ENCODE results near the gene RCAN2.

Gene RCAN2

DNA sequence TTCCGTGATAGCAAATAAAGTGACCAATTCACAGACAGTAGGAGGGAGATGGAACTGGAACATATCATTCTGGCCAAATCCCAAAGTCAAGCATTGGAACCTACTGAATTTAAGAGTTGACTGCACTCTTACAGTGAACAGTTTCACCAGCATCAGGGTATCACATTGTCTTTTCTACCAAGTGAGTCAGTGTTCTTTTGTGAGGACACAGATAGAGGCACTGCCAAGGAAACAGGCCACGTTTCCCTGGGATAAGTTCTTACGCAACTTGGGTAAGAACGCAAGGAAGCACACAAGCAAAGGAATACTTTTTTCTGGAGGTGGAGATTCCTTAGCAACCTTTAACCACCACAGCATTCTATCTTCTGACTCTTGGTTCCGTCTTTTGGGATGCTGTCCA lies 291.9 kb downstream of the RCAN2 start:
- H3K4me3 ChIP-seq (ENCODE audit: low read depth, low read length), result no peak overlapping the region
- no peak for DNase-seq (ENCODE audit: low read depth)
- TF ChIP-seq, protein P1, sequence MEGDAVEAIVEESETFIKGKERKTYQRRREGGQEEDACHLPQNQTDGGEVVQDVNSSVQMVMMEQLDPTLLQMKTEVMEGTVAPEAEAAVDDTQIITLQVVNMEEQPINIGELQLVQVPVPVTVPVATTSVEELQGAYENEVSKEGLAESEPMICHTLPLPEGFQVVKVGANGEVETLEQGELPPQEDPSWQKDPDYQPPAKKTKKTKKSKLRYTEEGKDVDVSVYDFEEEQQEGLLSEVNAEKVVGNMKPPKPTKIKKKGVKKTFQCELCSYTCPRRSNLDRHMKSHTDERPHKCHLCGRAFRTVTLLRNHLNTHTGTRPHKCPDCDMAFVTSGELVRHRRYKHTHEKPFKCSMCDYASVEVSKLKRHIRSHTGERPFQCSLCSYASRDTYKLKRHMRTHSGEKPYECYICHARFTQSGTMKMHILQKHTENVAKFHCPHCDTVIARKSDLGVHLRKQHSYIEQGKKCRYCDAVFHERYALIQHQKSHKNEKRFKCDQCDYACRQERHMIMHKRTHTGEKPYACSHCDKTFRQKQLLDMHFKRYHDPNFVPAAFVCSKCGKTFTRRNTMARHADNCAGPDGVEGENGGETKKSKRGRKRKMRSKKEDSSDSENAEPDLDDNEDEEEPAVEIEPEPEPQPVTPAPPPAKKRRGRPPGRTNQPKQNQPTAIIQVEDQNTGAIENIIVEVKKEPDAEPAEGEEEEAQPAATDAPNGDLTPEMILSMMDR (IDR thresholded peaks at IDR 0.05; ENCODE audit: low read depth, low read length, missing control alignments), result no peak

DNA sequence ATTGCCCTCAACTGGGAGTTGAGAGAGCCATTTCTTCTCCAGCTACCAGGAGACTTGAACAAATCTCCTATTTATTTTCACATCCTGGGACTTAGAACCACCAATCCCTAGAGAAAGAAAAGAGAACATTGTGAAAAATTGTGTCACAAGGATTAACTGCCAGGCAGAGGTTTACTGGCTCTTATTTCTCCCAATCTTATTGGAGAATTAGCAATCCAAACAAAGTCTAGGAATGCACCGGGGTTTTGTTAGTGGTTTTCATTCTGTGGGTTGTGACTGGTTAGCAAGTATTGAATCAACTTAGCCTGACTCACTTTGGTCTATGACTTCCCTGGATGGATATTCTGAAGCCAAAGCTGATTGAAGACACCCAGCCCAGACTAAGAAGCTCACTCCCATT lies 299.3 kb downstream of the RCAN2 start:
- TF ChIP-seq, protein P1 (IDR thresholded peaks at IDR 0.05; ENCODE audit: low read depth, low read length, missing control alignments), result no peak
- H3K4me3 ChIP-seq (ENCODE audit: low read depth, low read length), result no peak overlapping the region
- no peak for DNase-seq (ENCODE audit: low read depth)

DNA sequence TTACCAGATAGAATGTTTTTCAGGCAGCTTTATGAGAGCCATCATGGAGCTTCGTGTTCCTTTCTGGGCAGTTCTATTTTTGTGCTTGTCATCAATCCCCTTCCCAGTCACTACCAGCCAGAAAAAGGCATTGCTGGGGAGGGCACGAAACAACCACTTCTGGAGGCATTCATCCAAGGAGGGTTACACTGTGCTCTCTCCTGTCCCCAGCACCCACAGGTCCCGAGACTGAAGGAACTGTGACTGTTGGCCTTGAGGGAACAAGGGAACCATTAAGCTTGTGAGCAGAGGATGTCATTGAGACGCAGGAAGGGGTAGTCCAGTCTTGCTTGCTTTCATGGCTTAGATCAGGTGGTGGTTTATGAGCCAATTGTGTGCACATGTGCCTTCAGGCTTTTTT lies 300.4 kb downstream of the RCAN2 start:
- no peak for DNase-seq (ENCODE audit: low read depth)
- TF ChIP-seq, protein P1 (IDR thresholded peaks at IDR 0.05; ENCODE audit: low read depth, low read length, missing control alignments), result no peak
- H3K4me3 ChIP-seq (ENCODE audit: low read depth, low read length), result no peak overlapping the region

DNA sequence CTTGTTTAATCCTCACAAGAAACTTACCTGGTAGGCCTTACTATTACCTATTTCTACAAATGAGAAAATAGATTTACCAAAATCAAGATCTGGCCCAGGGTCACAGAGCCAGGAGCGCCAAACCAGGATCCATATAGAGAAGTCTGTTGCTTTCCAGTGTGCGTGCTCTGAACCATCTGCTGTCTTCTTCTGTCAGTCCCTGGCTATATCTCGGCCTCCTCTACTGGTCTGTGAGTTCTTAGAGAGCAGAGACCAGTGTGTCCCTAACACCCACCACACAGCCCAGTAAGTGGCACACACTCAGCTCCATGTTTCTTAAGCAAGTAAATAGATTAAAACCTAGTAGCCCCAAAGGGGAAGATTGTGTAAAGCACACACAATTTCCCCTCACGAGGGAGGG lies 301.5 kb downstream of the RCAN2 start:
- no peak for DNase-seq (ENCODE audit: low read depth)
- no peak overlapping the region for H3K4me3 ChIP-seq (ENCODE audit: low read depth, low read length)
- TF ChIP-seq, protein P1 (IDR thresholded peaks at IDR 0.05; ENCODE audit: low read depth, low read length, missing control alignments), result no peak

DNA sequence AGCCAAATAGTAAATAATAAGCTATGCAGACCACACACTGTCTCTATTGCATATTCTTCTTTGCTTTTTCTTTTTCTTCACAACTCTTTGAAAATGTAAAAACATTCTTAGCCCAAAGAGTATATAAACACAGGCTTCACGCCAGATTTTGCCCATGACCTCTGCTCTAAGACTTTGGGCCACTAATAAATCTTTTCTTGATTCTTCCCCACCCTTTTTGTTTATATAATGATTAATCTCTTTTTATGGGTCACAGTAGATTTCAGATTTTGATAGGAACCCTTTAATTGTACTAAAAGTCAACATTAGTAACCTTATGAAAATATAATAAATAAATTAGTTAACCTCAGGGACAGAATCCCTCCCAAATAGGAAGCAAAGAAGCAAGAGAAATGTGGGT lies 304.7 kb downstream of the RCAN2 start:
- DNase-seq (ENCODE audit: low read depth), result no peak
- TF ChIP-seq, protein P1 (IDR thresholded peaks at IDR 0.05; ENCODE audit: low read depth, low read length, missing control alignments), result no peak
- H3K4me3 ChIP-seq (ENCODE audit: low read depth, low read length), result no peak overlapping the region

DNA sequence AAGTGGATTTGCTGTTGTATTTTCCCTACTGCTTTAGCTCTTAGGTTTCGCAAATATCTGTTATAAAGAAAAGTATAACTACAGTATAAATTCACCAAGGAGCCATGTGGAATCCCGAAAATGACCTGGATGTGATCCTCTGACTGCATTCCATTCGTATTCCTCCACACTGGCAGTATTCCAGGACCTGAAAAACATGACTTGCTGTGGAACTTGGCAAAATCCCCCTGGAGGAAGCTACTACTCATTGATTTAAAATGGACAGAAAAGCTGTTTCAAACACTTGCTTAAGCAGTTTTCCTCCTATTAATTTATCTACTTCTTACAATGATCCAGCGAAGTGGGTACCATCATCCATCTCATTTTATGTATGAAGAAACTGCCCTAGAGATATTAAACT lies 307.1 kb downstream of the RCAN2 start:
- TF ChIP-seq, protein P1 (IDR thresholded peaks at IDR 0.05; ENCODE audit: low read depth, low read length, missing control alignments), result no peak
- no peak overlapping the region for H3K4me3 ChIP-seq (ENCODE audit: low read depth, low read length)
- no peak for DNase-seq (ENCODE audit: low read depth)

DNA sequence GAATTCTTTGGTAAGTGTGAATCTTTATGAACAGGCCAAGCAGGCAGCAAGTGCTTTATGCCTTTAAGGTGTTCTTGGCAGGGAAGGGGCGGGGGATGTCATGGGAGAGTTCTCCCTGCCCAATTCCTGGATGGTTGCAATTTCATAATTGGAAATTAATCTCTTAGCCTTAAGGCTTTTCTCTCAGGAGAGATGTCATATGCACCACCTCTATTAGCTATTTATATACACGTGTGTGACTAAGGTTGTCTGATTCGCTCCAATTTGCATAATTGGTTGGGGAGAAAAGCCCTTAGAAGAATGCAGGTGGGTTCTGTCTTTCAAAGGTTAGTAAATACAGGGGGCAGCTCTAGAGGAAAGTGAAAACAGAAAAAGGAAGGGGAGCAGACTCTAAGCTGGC lies 315.3 kb downstream of the RCAN2 start:
- TF ChIP-seq, protein P1 (IDR thresholded peaks at IDR 0.05; ENCODE audit: low read depth, low read length, missing control alignments), result no peak
- H3K4me3 ChIP-seq (ENCODE audit: low read depth, low read length), result no peak overlapping the region
- no peak for DNase-seq (ENCODE audit: low read depth)
